ENCODE results near the gene AGBL4. TPM values are rescaled to one million over a fixed set of nuclear protein-coding genes. Genes with fewer than 3 reads are reported as not detected.

Gene AGBL4
- polyA plus RNA-seq, 1 donor (not counting 4 experiments of a cell fraction or from before 2014, with no cell fraction given) = not detected

GRCh38 chr1:48675251-48675650 lies 1348.5 kb downstream of the AGBL4 start:
- Histone ChIP-seq H3K79me2 (ENCODE audit: control insufficient read depth, insufficient read depth, low read length) (no peaks in the 10 kb centered on the region), H3K4me3 (ENCODE audit: control insufficient read depth in 2 of 3, extremely low read depth in 1 of 3, insufficient read depth in 2 of 3, low read depth in 1 of 3, low read length in 3 of 3) (no peak overlapping the region), H2AFZ (ENCODE audit: control insufficient read depth, low read length) (no peak overlapping the region), H3K9me1 (ENCODE audit: control insufficient read depth, extremely low read depth, insufficient read depth, low read length) (no peaks in the 10 kb centered on the region), H3K9ac (ENCODE audit: control insufficient read depth, extremely low read depth, insufficient read depth, low read length) (no peak overlapping the region), H4K20me1 (ENCODE audit: control insufficient read depth, extremely low read depth, insufficient read depth, low read length) (no peaks in the 10 kb centered on the region), H3K4me1 (ENCODE audit: control insufficient read depth, extremely low read depth, insufficient read depth, low read length) (peaks cover 9% of the 10 kb centered on the region), H3K9me3 (ENCODE audit: control insufficient read depth, low read depth, low read length) (no peaks in the 10 kb centered on the region), H3K27me3 (ENCODE audit: control insufficient read depth, extremely low read depth, insufficient read depth, low read length) (peaks cover 2% of the 10 kb centered on the region), H3K27ac (ENCODE audit: control insufficient read depth, insufficient read depth, low read length) (no peak overlapping the region), H3K36me3 (ENCODE audit: control insufficient read depth in 2 of 2, extremely low read depth in 1 of 2, insufficient read depth in 2 of 2, low read length in 2 of 2) (no peaks in the 10 kb centered on the region), H3K4me2 (ENCODE audit: control insufficient read depth, extremely low read depth, insufficient read depth, low read depth, low read length) (peak overlapping the region; percentile 51)
- no peak for DNase-seq (ENCODE audit: low read depth, low spot score)
- dilution Hi-C loops (cut with MboI; ENCODE audit: extremely low pct_ligation_motif_present, low sequenced_read_pairs) = no loop called here
- FAIRE-seq = peak; percentile 66
- TF ChIP-seq CTCF (optimal IDR thresholded peaks at IDR 0.05 in 1 of 3, IDR thresholded peaks at IDR 0.05 in 1 of 3, conservative IDR thresholded peaks at IDR 0.05 in 1 of 3; ENCODE audit: extremely low read depth in 1 of 3, insufficient read depth in 2 of 3, low read length in 3 of 3) (no peak), EZH2 (IDR thresholded peaks at IDR 0.05; ENCODE audit: low read length) (no peak)

- Histone ChIP-seq H3K36me3 (ENCODE audit: control insufficient read depth in 2 of 2, extremely low read depth in 1 of 2, insufficient read depth in 2 of 2, low read length in 2 of 2) (no peaks in the 10 kb centered on the region), H3K27ac (ENCODE audit: control insufficient read depth, insufficient read depth, low read length) (peak overlapping the region; percentile 9), H3K9me1 (ENCODE audit: control insufficient read depth, extremely low read depth, insufficient read depth, low read length) (no peaks in the 10 kb centered on the region), H4K20me1 (ENCODE audit: control insufficient read depth, extremely low read depth, insufficient read depth, low read length) (no peaks in the 10 kb centered on the region), H3K79me2 (ENCODE audit: control insufficient read depth, insufficient read depth, low read length) (no peaks in the 10 kb centered on the region), H3K4me2 (ENCODE audit: control insufficient read depth, extremely low read depth, insufficient read depth, low read depth, low read length) (peak overlapping the region; percentile 51), H3K9ac (ENCODE audit: control insufficient read depth, extremely low read depth, insufficient read depth, low read length) (no peak overlapping the region), H3K9me3 (ENCODE audit: control insufficient read depth, low read depth, low read length) (no peaks in the 10 kb centered on the region), H3K4me1 (ENCODE audit: control insufficient read depth, extremely low read depth, insufficient read depth, low read length) (peaks cover 9% of the 10 kb centered on the region), H3K27me3 (ENCODE audit: control insufficient read depth, extremely low read depth, insufficient read depth, low read length) (peaks cover 2% of the 10 kb centered on the region), H2AFZ (ENCODE audit: control insufficient read depth, low read length) (no peak overlapping the region), H3K4me3 (ENCODE audit: control insufficient read depth in 2 of 3, extremely low read depth in 1 of 3, insufficient read depth in 2 of 3, low read depth in 1 of 3, low read length in 3 of 3) (no peak overlapping the region)
- TF ChIP-seq CTCF (optimal IDR thresholded peaks at IDR 0.05 in 1 of 3, IDR thresholded peaks at IDR 0.05 in 1 of 3, conservative IDR thresholded peaks at IDR 0.05 in 1 of 3; ENCODE audit: extremely low read depth in 1 of 3, insufficient read depth in 2 of 3, low read length in 3 of 3) (no peak), EZH2 (IDR thresholded peaks at IDR 0.05; ENCODE audit: low read length) (no peak)
- FAIRE-seq = peak; percentile 39
- dilution Hi-C loops (cut with MboI; ENCODE audit: extremely low pct_ligation_motif_present, low sequenced_read_pairs) = no loop called here
- DNase-seq (ENCODE audit: low read depth, low spot score) = peak; percentile 54
Observed at GRCh38 chr1:48674641-48675040, 1349.1 kb downstream of the AGBL4 start.

Data from keratinocyte (primary cell).